Measurements from ENCODE around the gene PADI2. TPM values are rescaled to one million over a fixed set of nuclear protein-coding genes. Genes with fewer than 3 reads are reported as not detected.

PADI2 gene
- total and polyA plus RNA-seq, 2 of the 8 experiments (the other 6 are each of a cell fraction or from before 2014, with no cell fraction given): 1.6 to 7.5 TPM

DNA sequence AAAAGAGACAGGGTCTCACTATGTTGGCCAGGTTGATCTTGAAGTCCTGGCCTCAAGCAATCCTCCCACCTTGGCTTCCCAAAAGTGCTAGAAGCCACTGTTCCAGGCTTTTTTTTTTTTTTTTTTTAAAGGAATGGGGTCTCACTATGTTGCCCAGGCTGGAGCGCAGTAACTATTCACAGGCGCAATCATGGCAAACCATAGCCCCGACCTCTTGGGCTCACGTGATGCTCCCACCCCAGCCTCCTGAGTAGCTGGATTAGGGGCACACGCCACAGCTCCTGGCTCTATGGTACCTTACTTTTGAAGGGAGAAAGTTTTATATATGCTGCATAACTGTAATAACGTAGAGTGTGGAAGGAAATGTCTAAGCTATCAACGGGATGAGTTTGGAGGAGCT is 101.8 kb downstream of the PADI2 start:
- Histone ChIP-seq H3K79me1 (ENCODE audit: low read depth, low read length) (no peaks in the 10 kb centered on the region; the same call in 1 of the 2 replicates), H3K79me2 (ENCODE audit: control insufficient read depth in 1 of 2, insufficient read depth in 2 of 2, low read length in 2 of 2) (no peaks in the 10 kb centered on the region), H3K4me2 (ENCODE audit: insufficient read depth in 1 of 2, low read depth in 2 of 2, low read length in 2 of 2) (no peak overlapping the region), H3K9me3 (ENCODE audit: insufficient read depth in 2 of 2, low read depth in 1 of 2, low read length in 1 of 2) (no peaks in the 10 kb centered on the region), H2BK20ac (ENCODE audit: low read length) (no peak overlapping the region), H3K56ac (replicated peaks; ENCODE audit: insufficient read length, low read depth, low read length) (no peak overlapping the region), H3K18ac (ENCODE audit: extremely low read depth, low read length) (no peak overlapping the region), H3K36me3 (ENCODE audit: control insufficient read depth in 2 of 4, insufficient read depth in 4 of 4, low read length in 3 of 4) (peaks cover 19 to 41% (median 26%) of the 10 kb centered on the region in 4 experiments), H3K4ac (replicated peaks; ENCODE audit: insufficient read length, low read depth, low read length) (no peak overlapping the region), H3K23ac (ENCODE audit: insufficient read length) (no peak overlapping the region), H2AK5ac (ENCODE audit: low read depth, low read length) (no peak overlapping the region), H2BK12ac (ENCODE audit: low read depth, low read length) (no peak overlapping the region), H3K23me2 (ENCODE audit: low read depth, low read length) (0 out of 2 replicates have a peak, but pooled peaks cover 2% of the 10 kb centered on the region), H4K8ac (ENCODE audit: extremely low read depth, insufficient read depth, low read length) (no peak overlapping the region), H3K14ac (ENCODE audit: insufficient read length) (no peak overlapping the region), H4K20me1 (replicated peaks in 1 of 2; ENCODE audit: control insufficient read depth in 1 of 2, insufficient read depth in 2 of 2, low read length in 2 of 2) (no peaks in the 10 kb centered on the region), H2AFZ (ENCODE audit: low read length) (no peak overlapping the region), H4K5ac (ENCODE audit: insufficient read length, low read depth, low read length) (no peak overlapping the region), H4K91ac (replicated peaks; ENCODE audit: insufficient read length, low read length) (no peak overlapping the region), H2BK120ac (replicated peaks; ENCODE audit: low read depth, low read length) (no peak overlapping the region), H2BK5ac (ENCODE audit: low read depth, low read length) (no peak overlapping the region), H3K9ac (replicated peaks in 1 of 4; ENCODE audit: extremely low read depth in 1 of 4, low read depth in 3 of 4, low read length in 3 of 4) (no peak overlapping the region), H3K27me3 (replicated peaks in 1 of 4; ENCODE audit: control insufficient read depth in 3 of 4, extremely low read depth in 1 of 4, insufficient read depth in 3 of 4, low read length in 3 of 4) (no peaks in the 10 kb centered on the region), H3K4me3 (ENCODE audit: extremely low read depth in 1 of 4, insufficient read depth in 2 of 4, low read depth in 3 of 4, low read length in 4 of 4) (no peak overlapping the region), H3K27ac (ENCODE audit: low read depth, low read length) (no peak overlapping the region), H3K4me1 (replicated peaks in 1 of 4; ENCODE audit: control insufficient read depth in 3 of 4, insufficient read depth in 4 of 4, low read length in 3 of 4) (peaks cover 21 to 28% (median 24%) of the 10 kb centered on the region in 4 experiments), H2BK15ac (ENCODE audit: low read length) (no peak overlapping the region)
- ChIA-PET CTCF (ENCODE audit: partially characterized antibody) (interaction anchor here (0.7 to 2.1 kb wide), 4 partner anchors 15 to 30 kb away, joined by 3 to 10 read pairs (median 6); no protein-coding TSS in a partner anchor), POLR2A (ENCODE audit: partially characterized antibody) (interaction anchor here (1.4 kb wide), 1 partner anchor 13 kb away, joined by 5 read pairs; no protein-coding TSS in a partner anchor)
- DNase-seq (ENCODE audit: low read depth in 1 of 2, low spot score in 2 of 2): no peak
- 95% methylated on average over 7 of the region's 7 CpGs; no CpG with 5 or more reads in 1 of the 2 experiments for WGBS, 2 experiments (ENCODE audit: extremely low coverage in 1 of 2, insufficient coverage in 1 of 2, insufficient read length in 1 of 2, insufficient replicate concordance in 2 of 2, low coverage in 1 of 2, low lambda C conversion rate in 2 of 2, missing lambda C conversion rate in 1 of 2)
- no peak for FAIRE-seq
- no peak for TF ChIP-seq ZNF274 (IDR thresholded peaks at IDR 0.05; ENCODE audit: borderline replicate concordance, extremely low read depth, low read length)
- TF ChIP-seq CEBPB (IDR thresholded peaks at IDR 0.05; ENCODE audit: low read depth, low read length): no peak
- no peak for TF ChIP-seq CHD1 (IDR thresholded peaks at IDR 0.05; ENCODE audit: low read depth, low read length)
- no peak for TF ChIP-seq RNF2 (IDR thresholded peaks at IDR 0.05; ENCODE audit: borderline replicate concordance, low read depth, low read length, missing control alignments, poor library complexity, severe bottlenecking)
- TF ChIP-seq KDM4A (IDR thresholded peaks at IDR 0.05; ENCODE audit: low read depth, low read length, severe bottlenecking): no peak
- no peak for TF ChIP-seq SIRT6 (IDR thresholded peaks at IDR 0.05; ENCODE audit: low read length)
- no peak for TF ChIP-seq SUZ12 (IDR thresholded peaks at IDR 0.05; ENCODE audit: low read length)
- TF ChIP-seq SP2 (IDR thresholded peaks at IDR 0.05; ENCODE audit: low read length): no peak
- TF ChIP-seq RXRA (IDR thresholded peaks at IDR 0.05; ENCODE audit: insufficient read depth, low read depth, low read length): no peak
- TF ChIP-seq PHF8 (conservative IDR thresholded peaks at IDR 0.05; ENCODE audit: low read depth, low read length): no peak
- TF ChIP-seq TAF1 (IDR thresholded peaks at IDR 0.05; ENCODE audit: low read depth, low read length): no peak
- no peak for TF ChIP-seq SIX5 (IDR thresholded peaks at IDR 0.05; ENCODE audit: low read depth, low read length)
